ENCODE measurements around the gene RRP12. TPM values are rescaled to one million over a fixed set of nuclear protein-coding genes. Genes with fewer than 3 reads are reported as not detected.

RRP12 gene
- total RNA-seq, 1 donor from 2014 or later = 35.3 TPM

- no peaks in the 10 kb centered on the region for H3K27me3 ChIP-seq (ENCODE audit: control insufficient read depth, insufficient read depth, low read length)
- no peaks in the 10 kb centered on the region for H3K36me3 ChIP-seq (ENCODE audit: control insufficient read depth, insufficient read depth, low read length)
- TF ChIP-seq, protein P1, sequence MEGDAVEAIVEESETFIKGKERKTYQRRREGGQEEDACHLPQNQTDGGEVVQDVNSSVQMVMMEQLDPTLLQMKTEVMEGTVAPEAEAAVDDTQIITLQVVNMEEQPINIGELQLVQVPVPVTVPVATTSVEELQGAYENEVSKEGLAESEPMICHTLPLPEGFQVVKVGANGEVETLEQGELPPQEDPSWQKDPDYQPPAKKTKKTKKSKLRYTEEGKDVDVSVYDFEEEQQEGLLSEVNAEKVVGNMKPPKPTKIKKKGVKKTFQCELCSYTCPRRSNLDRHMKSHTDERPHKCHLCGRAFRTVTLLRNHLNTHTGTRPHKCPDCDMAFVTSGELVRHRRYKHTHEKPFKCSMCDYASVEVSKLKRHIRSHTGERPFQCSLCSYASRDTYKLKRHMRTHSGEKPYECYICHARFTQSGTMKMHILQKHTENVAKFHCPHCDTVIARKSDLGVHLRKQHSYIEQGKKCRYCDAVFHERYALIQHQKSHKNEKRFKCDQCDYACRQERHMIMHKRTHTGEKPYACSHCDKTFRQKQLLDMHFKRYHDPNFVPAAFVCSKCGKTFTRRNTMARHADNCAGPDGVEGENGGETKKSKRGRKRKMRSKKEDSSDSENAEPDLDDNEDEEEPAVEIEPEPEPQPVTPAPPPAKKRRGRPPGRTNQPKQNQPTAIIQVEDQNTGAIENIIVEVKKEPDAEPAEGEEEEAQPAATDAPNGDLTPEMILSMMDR (IDR thresholded peaks at IDR 0.05; ENCODE audit: insufficient read depth, low read length, severe bottlenecking) = no peak
- no peak for DNase-seq (ENCODE audit: low read depth)
- no peak for FAIRE-seq
- no peak overlapping the region for H3K4me3 ChIP-seq (ENCODE audit: low read depth, low read length)
Measured at GRCh38 chr10:97311111-97311626, 90.0 kb downstream of the RRP12 start.

- no peaks in the 10 kb centered on the region for H3K36me3 ChIP-seq (ENCODE audit: control insufficient read depth, insufficient read depth, low read length)
- no peak for FAIRE-seq
- TF ChIP-seq, protein P1 (IDR thresholded peaks at IDR 0.05; ENCODE audit: insufficient read depth, low read length, severe bottlenecking) = no peak
- no peaks in the 10 kb centered on the region for H3K27me3 ChIP-seq (ENCODE audit: control insufficient read depth, insufficient read depth, low read length)
- DNase-seq (ENCODE audit: low read depth) = no peak
- no peak overlapping the region for H3K4me3 ChIP-seq (ENCODE audit: low read depth, low read length)
Measured at GRCh38 chr10:97307866-97308780, 93.0 kb downstream of the RRP12 start.

DNA sequence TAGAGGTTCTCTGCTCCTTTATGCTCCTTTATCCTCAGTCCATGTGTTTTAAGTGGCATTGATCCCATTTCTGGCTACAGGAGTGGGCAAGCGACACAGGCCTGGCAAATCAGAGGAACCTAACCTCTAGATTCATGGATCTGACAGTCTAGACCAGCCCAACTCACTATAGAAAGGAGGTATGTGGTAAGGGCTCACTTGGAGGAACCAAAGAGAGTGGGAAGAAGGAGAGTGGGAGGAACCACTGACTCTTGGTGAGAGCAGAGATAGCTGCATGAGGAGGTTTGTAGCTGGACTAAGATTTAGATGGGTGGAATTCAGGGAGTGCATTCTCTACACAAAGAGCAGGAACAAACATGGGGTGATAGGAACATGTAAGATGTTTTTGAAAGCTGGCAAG lies 93.7 kb downstream of the RRP12 start:
- H3K36me3 ChIP-seq (ENCODE audit: control insufficient read depth, insufficient read depth, low read length) = no peaks in the 10 kb centered on the region
- DNase-seq (ENCODE audit: low read depth) = no peak
- FAIRE-seq = no peak
- no peak overlapping the region for H3K4me3 ChIP-seq (ENCODE audit: low read depth, low read length)
- H3K27me3 ChIP-seq (ENCODE audit: control insufficient read depth, insufficient read depth, low read length) = no peaks in the 10 kb centered on the region
- TF ChIP-seq, protein P1 (IDR thresholded peaks at IDR 0.05; ENCODE audit: insufficient read depth, low read length, severe bottlenecking) = no peak

Other genes with a start within 250 kb of the RRP12 start
- under 0.01 and 0.51 TPM in 2 replicates for gene SLIT1, start 215.4 kb downstream of the RRP12 start, total RNA-seq
- gene ARHGAP19, start 108.7 kb downstream of the RRP12 start, total RNA-seq = 4.7 and 6.7 TPM in 2 replicates
- gene FRAT1, start 82.1 kb downstream of the RRP12 start, total RNA-seq = 1.5 and 1.6 TPM in 2 replicates
- gene FRAT2, start 66.6 kb downstream of the RRP12 start, total RNA-seq = 8.2 and 11.3 TPM in 2 replicates
- gene PGAM1, start 24.9 kb upstream of the RRP12 start, total RNA-seq = 404 and 490 TPM in 2 replicates
- 30.9 and 34.2 TPM in 2 replicates for gene EXOSC1, start 44.7 kb upstream of the RRP12 start, total RNA-seq
- gene ZDHHC16, start 44.8 kb upstream of the RRP12 start, total RNA-seq = 31.9 and 37.6 TPM in 2 replicates
- gene MMS19, start 97.1 kb upstream of the RRP12 start, total RNA-seq = 23.2 and 38.2 TPM in 2 replicates
- 11.1 and 12.4 TPM in 2 replicates for gene UBTD1, start 97.6 kb upstream of the RRP12 start, total RNA-seq
- 0.26 TPM in 2 replicates for gene ANKRD2, start 171.4 kb upstream of the RRP12 start, total RNA-seq
- gene HOGA1, start 183.0 kb upstream of the RRP12 start, total RNA-seq = 0.13 and 0.26 TPM in 2 replicates
- gene C10orf62, start 188.4 kb upstream of the RRP12 start, total RNA-seq = under 0.01 TPM in 1 of 2 replicates, not detected in the other
- gene MORN4, start 232.2 kb upstream of the RRP12 start, total RNA-seq = 7.1 and 9.0 TPM in 2 replicates
- gene PI4K2A, start 239.3 kb upstream of the RRP12 start, total RNA-seq = 25.5 and 33.7 TPM in 2 replicates